Endometrial microvascular endothelial cells (primary cell): Measurements from ENCODE around the gene RASSF6. TPM values are rescaled to one million over a fixed set of nuclear protein-coding genes. Genes with fewer than 3 reads are reported as not detected.

Source experiments
- in situ Hi-C: cut with HindIII; loops from 2 replicates; pipeline ENCODE4 v1.10.0; 2017; ENCODE audit warnings: low sequenced_read_pairs, low pct_unique_long_range_greater_than_20kb; ENCODE audit errors: inconsistent ontology term
- total RNA-seq: library from RNA; depleted of rRNA; stranded (reverse); fragments of >200 nt; gene quantifications from one replicate; pipeline ENCODE4 v1.2.3, GENCODE V29; 2015; ENCODE audit errors: inconsistent ontology term

Gene RASSF6
- total RNA-seq, 1 donor from 2014 or later = not detected

DNA sequence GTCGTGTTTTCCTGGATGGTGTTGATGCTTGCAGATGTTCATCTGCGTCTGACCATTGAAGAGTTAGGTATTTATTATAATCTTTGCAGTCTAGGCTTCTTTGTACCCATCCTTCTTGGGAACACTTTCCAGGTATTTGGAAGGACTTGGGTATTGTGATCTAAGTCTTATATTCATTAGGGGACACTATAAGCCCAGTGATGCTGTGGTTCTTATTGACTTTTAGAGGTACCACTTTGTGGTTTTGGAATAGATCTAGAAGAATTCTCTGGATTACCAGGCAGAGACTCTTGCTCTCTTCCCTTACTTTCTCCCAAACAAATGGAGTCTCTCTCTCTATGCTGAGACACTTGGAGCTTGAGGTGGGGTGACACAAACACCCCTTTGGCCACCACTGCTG lies 97.1 kb downstream of the RASSF6 start:
- in situ Hi-C loops = no loop called here

Other genes with a start within 250 kb of the RASSF6 start
- not detected for gene ALB, start 216.1 kb downstream of the RASSF6 start, total RNA-seq
- not detected for gene AFP, start 184.2 kb downstream of the RASSF6 start, total RNA-seq
- not detected for gene AFM, start 138.7 kb downstream of the RASSF6 start, total RNA-seq
- 422 TPM for gene CXCL8, start 120.1 kb upstream of the RASSF6 start, total RNA-seq
- 40.2 TPM for gene CXCL6, start 216.2 kb upstream of the RASSF6 start, total RNA-seq
- 0.65 TPM for gene PF4V1, start 232.9 kb upstream of the RASSF6 start, total RNA-seq
- 393 TPM for gene CXCL1, start 249.0 kb upstream of the RASSF6 start, total RNA-seq